OCI-LY7 (cell line): ENCODE results near the gene BFSP1.

Experiments
- EZH2phosphoT487 ChIP-seq: fragments of 200-600 bp; sonication (generic); IDR thresholded peaks from 2 replicates; pipeline ENCODE4 v1.6.1; 2018; ENCODE audit warnings: low read depth, borderline replicate concordance, mild to moderate bottlenecking, mixed run types, antibody characterized with exemption, low read length, moderate library complexity, mixed read lengths
- TF ChIP-seq, protein P1 (sequence below): fragments of 200-600 bp; sonication (generic); conservative IDR thresholded peaks from 2 replicates; pipeline ENCODE4 v1.5.1; 2014; ENCODE audit warnings: mild to moderate bottlenecking, antibody characterized with exemption, low read length, moderate library complexity, mixed read lengths

DNA sequence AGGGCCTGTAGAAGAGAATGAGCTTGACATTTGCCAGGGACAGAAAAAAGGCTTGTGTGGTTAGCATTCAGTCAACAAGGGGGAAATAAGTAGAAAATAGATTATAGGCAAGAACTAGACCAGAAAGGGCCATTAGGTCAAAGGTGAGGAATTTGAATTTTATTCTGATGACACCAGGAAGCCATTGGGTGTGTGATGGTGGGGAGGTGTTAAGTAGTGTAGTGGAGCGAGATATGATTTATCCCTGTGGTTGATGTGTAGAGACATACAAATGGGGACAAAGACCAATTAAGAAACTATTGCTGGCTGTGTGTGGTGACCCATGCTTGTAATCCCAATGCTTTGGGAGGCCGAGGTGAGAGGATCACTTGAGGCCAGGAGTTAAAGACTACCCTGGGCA lies 49.7 kb upstream of the BFSP1 start:
- TF ChIP-seq, protein P1, sequence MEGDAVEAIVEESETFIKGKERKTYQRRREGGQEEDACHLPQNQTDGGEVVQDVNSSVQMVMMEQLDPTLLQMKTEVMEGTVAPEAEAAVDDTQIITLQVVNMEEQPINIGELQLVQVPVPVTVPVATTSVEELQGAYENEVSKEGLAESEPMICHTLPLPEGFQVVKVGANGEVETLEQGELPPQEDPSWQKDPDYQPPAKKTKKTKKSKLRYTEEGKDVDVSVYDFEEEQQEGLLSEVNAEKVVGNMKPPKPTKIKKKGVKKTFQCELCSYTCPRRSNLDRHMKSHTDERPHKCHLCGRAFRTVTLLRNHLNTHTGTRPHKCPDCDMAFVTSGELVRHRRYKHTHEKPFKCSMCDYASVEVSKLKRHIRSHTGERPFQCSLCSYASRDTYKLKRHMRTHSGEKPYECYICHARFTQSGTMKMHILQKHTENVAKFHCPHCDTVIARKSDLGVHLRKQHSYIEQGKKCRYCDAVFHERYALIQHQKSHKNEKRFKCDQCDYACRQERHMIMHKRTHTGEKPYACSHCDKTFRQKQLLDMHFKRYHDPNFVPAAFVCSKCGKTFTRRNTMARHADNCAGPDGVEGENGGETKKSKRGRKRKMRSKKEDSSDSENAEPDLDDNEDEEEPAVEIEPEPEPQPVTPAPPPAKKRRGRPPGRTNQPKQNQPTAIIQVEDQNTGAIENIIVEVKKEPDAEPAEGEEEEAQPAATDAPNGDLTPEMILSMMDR = no peak
- TF ChIP-seq EZH2phosphoT487 = no peak
